H1 (cell line): Measurements from ENCODE around the gene CDYL. TPM values are rescaled to one million over a fixed set of nuclear protein-coding genes. Genes with fewer than 3 reads are reported as not detected.

Experiments used
- ASH2L ChIP-seq: fragments of 200-600, 300-600 bp; sonication (generic); IDR thresholded peaks from one replicate; pipeline ENCODE4 v1.7.1; 2017; ENCODE audit warnings: low read length
- BCL11A ChIP-seq, 2 experiments: IDR thresholded peaks; one replicate each; pipeline ENCODE4 v1.6.1; 2011; ENCODE audit warnings: low read depth in 2 of 2, low read length in 2 of 2, mild to moderate bottlenecking in 2 of 2
- EGR1 ChIP-seq: IDR thresholded peaks from 2 replicates; pipeline ENCODE4 v1.6.1; 2011; ENCODE audit warnings: low read depth, low read length, borderline replicate concordance
- EP300 ChIP-seq, 2 experiments: IDR thresholded peaks; 1 replicate in 1 of 2; 2 replicates in 1 of 2; pipeline ENCODE4 v1.6.1; 2011 to 2012; ENCODE audit warnings: low read depth in 2 of 2, low read length in 2 of 2, mild to moderate bottlenecking in 2 of 2, borderline replicate concordance in 1 of 2, inconsistent platforms in 1 of 2, moderate library complexity in 1 of 2
- HDAC2 ChIP-seq, 2 experiments: fragments of 300-600 bp in 1 of 2; sonication (generic) in 1 of 2; IDR thresholded peaks; 2 replicates each; pipeline ENCODE4 v1.6.1; 2011 to 2012; ENCODE audit warnings: low read depth in 2 of 2, low read length in 2 of 2, mild to moderate bottlenecking in 2 of 2, moderate library complexity in 2 of 2, borderline replicate concordance in 1 of 2, inconsistent platforms in 1 of 2
- NRF1 ChIP-seq: IDR thresholded peaks from 2 replicates; pipeline ENCODE4 v1.6.1; 2011; ENCODE audit warnings: mild to moderate bottlenecking, low read depth, low read length, improper control_type of control experiment
- RNF2 ChIP-seq: fragments of 200-900, 300-1000 bp; sonication (generic); IDR thresholded peaks from 2 replicates; pipeline ENCODE4 v1.7.1; 2016; ENCODE audit warnings: borderline replicate concordance, low read depth, mild to moderate bottlenecking, antibody characterized with exemption, low read length; ENCODE audit not compliant: poor library complexity, severe bottlenecking; ENCODE audit errors: missing control alignments
- TAF7 ChIP-seq: optimal IDR thresholded peaks from 2 replicates; pipeline ENCODE3; 2011; ENCODE audit warnings: low read depth, mild to moderate bottlenecking, inconsistent platforms, low read length, moderate library complexity, borderline replicate concordance
- TEAD4 ChIP-seq: IDR thresholded peaks from 2 replicates; pipeline ENCODE4 v1.6.1; 2012; ENCODE audit warnings: low read depth, low read length, inconsistent platforms, mixed read lengths
- polyA plus RNA-seq, 7 experiments: library from polyadenylated mRNA; depleted of rRNA in 3 of 7; stranded (reverse) in 5 of 7; unstranded in 2 of 7; fragments of >200 nt in 5 of 7; fragments of 200-250 nt in 2 of 7; gene quantifications; 1 replicate in 5 of 7; 2 replicates in 1 of 7; 4 replicates in 1 of 7; pipeline versions ENCODE4 v1.2.1 to v1.2.3, GENCODE V29; 2011 to 2013; ENCODE audit warnings: missing spikeins in 2 of 7, mixed read lengths in 2 of 7
- total RNA-seq: library from RNA; stranded (reverse); fragmentation: NEBNext Ultra II Directional; extraction: Animal tissue kit (Norgen Biotek cat#: 25700); gene quantifications from 2 replicates; pipeline ENCODE4 v1.2.1, GENCODE V29; 2021
- TF ChIP-seq, protein P1 (sequence below): fragments of 300-600 bp; sonication (generic); IDR thresholded peaks from 2 replicates; pipeline ENCODE4 v1.7.1; 2012; ENCODE audit warnings: low read length, moderate library complexity, mild to moderate bottlenecking, inconsistent platforms; ENCODE audit not compliant: insufficient replicate concordance

Gene CDYL
- total and polyA plus RNA-seq, 2 of the 8 experiments (the other 6 are each of a cell fraction or from before 2014, with no cell fraction given) = 56.4 to 119 TPM

DNA sequence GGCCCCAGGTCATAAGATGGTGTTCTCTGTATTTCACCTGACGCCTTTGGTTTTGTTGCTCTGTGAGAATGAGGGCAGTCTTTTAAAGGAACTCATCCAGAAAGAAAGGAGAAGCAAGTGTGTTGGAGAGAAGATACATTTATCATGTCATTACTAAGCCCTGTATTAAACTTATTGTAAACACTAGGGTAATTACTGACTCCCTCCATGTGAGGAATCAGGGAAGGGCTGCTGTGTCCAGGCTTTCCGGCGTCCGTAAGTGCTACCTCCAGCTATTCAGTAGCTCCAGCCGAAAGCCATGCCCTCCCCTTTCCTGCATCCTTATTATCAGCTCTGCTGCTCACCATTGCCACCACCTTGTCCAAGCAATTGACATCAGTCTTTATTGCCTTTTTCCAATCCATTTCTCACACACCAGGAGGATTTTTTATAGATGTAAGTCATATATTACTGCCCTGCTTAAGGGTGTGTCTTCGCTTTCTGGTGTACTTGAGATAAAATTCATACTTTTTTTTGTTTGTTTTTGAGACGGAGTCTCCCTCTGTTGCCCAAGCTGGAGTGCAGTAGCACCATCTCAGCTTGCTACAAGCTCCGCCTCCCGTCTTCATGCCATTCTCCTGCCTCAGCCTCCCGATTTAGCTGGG is 133.0 kb downstream of the CDYL start (continued):
- TF ChIP-seq, protein P1, sequence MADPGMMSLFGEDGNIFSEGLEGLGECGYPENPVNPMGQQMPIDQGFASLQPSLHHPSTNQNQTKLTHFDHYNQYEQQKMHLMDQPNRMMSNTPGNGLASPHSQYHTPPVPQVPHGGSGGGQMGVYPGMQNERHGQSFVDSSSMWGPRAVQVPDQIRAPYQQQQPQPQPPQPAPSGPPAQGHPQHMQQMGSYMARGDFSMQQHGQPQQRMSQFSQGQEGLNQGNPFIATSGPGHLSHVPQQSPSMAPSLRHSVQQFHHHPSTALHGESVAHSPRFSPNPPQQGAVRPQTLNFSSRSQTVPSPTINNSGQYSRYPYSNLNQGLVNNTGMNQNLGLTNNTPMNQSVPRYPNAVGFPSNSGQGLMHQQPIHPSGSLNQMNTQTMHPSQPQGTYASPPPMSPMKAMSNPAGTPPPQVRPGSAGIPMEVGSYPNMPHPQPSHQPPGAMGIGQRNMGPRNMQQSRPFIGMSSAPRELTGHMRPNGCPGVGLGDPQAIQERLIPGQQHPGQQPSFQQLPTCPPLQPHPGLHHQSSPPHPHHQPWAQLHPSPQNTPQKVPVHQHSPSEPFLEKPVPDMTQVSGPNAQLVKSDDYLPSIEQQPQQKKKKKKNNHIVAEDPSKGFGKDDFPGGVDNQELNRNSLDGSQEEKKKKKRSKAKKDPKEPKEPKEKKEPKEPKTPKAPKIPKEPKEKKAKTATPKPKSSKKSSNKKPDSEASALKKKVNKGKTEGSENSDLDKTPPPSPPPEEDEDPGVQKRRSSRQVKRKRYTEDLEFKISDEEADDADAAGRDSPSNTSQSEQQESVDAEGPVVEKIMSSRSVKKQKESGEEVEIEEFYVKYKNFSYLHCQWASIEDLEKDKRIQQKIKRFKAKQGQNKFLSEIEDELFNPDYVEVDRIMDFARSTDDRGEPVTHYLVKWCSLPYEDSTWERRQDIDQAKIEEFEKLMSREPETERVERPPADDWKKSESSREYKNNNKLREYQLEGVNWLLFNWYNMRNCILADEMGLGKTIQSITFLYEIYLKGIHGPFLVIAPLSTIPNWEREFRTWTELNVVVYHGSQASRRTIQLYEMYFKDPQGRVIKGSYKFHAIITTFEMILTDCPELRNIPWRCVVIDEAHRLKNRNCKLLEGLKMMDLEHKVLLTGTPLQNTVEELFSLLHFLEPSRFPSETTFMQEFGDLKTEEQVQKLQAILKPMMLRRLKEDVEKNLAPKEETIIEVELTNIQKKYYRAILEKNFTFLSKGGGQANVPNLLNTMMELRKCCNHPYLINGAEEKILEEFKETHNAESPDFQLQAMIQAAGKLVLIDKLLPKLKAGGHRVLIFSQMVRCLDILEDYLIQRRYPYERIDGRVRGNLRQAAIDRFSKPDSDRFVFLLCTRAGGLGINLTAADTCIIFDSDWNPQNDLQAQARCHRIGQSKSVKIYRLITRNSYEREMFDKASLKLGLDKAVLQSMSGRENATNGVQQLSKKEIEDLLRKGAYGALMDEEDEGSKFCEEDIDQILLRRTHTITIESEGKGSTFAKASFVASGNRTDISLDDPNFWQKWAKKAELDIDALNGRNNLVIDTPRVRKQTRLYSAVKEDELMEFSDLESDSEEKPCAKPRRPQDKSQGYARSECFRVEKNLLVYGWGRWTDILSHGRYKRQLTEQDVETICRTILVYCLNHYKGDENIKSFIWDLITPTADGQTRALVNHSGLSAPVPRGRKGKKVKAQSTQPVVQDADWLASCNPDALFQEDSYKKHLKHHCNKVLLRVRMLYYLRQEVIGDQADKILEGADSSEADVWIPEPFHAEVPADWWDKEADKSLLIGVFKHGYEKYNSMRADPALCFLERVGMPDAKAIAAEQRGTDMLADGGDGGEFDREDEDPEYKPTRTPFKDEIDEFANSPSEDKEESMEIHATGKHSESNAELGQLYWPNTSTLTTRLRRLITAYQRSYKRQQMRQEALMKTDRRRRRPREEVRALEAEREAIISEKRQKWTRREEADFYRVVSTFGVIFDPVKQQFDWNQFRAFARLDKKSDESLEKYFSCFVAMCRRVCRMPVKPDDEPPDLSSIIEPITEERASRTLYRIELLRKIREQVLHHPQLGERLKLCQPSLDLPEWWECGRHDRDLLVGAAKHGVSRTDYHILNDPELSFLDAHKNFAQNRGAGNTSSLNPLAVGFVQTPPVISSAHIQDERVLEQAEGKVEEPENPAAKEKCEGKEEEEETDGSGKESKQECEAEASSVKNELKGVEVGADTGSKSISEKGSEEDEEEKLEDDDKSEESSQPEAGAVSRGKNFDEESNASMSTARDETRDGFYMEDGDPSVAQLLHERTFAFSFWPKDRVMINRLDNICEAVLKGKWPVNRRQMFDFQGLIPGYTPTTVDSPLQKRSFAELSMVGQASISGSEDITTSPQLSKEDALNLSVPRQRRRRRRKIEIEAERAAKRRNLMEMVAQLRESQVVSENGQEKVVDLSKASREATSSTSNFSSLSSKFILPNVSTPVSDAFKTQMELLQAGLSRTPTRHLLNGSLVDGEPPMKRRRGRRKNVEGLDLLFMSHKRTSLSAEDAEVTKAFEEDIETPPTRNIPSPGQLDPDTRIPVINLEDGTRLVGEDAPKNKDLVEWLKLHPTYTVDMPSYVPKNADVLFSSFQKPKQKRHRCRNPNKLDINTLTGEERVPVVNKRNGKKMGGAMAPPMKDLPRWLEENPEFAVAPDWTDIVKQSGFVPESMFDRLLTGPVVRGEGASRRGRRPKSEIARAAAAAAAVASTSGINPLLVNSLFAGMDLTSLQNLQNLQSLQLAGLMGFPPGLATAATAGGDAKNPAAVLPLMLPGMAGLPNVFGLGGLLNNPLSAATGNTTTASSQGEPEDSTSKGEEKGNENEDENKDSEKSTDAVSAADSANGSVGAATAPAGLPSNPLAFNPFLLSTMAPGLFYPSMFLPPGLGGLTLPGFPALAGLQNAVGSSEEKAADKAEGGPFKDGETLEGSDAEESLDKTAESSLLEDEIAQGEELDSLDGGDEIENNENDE = no peak
- TF ChIP-seq ASH2L = no peak
- TF ChIP-seq EGR1 = no peak
- TF ChIP-seq EP300 (IDR thresholded peaks at IDR 0.05; ENCODE audit: borderline replicate concordance in 1 of 2, low read depth in 2 of 2, low read length in 2 of 2) = no peak
- no peak for TF ChIP-seq NRF1
- TF ChIP-seq TAF7 = no peak
- no peak for TF ChIP-seq TEAD4
- no peak for TF ChIP-seq RNF2
- TF ChIP-seq BCL11A (IDR thresholded peaks at IDR 0.05; ENCODE audit: low read depth in 2 of 2, low read length in 2 of 2) = no peak
- TF ChIP-seq HDAC2 (IDR thresholded peaks at IDR 0.05; ENCODE audit: borderline replicate concordance in 1 of 2, low read depth in 2 of 2, low read length in 2 of 2) = no peak
